Stromal cell of bone marrow (primary cell): ENCODE data around the gene FBXW12.
"Not testable (repeated sequence)": the region's sequence is repeated elsewhere in the genome, so short reads cannot be mapped to it uniquely, and the experiment has no call there.

Experiments used
- DNase-seq: peaks from one replicate; pipeline ENCODE4 v3.0.0-alpha.2; 2012; ENCODE audit warnings: low read depth

Gene FBXW12

GRCh38 chr3:48372862-48373435 lies 930 bp downstream of the FBXW12 start:
- no peak for DNase-seq

- DNase-seq: no peak
These were observed 15.6 kb downstream of the FBXW12 start for GRCh38 chr3:48387634-48388033.

GRCh38 chr3:48388966-48389365 lies 16.9 kb downstream of the FBXW12 start:
- DNase-seq: no peak

- no peak for DNase-seq
These were observed 22.4 kb downstream of the FBXW12 start for GRCh38 chr3:48394391-48394790.

DNA sequence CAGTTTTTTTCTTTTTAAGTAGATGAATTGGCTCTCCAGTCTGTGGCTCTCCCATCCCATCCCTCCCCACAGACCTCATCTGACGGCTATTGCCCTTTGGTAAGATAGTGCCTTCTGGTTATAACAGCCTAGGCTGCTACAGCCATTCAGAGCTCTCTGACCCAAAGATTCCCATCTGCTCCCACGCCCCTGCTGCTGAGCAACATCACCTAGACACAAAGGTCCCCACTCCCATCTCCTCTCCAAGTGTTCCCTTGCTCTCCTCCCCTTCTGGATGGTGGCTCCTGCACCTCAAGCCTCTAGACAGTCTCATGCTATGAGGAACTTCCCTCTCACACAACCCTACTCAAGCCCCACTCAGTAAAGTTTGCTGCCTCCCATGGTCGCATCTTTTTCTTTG lies 23.7 kb downstream of the FBXW12 start:
- DNase-seq: no peak

- DNase-seq: no peak
These were observed 26.0 kb downstream of the FBXW12 start for GRCh38 chr3:48397767-48398681.

- DNase-seq: no peak
These were observed 26.8 kb downstream of the FBXW12 start for GRCh38 chr3:48398701-48399386.

DNA sequence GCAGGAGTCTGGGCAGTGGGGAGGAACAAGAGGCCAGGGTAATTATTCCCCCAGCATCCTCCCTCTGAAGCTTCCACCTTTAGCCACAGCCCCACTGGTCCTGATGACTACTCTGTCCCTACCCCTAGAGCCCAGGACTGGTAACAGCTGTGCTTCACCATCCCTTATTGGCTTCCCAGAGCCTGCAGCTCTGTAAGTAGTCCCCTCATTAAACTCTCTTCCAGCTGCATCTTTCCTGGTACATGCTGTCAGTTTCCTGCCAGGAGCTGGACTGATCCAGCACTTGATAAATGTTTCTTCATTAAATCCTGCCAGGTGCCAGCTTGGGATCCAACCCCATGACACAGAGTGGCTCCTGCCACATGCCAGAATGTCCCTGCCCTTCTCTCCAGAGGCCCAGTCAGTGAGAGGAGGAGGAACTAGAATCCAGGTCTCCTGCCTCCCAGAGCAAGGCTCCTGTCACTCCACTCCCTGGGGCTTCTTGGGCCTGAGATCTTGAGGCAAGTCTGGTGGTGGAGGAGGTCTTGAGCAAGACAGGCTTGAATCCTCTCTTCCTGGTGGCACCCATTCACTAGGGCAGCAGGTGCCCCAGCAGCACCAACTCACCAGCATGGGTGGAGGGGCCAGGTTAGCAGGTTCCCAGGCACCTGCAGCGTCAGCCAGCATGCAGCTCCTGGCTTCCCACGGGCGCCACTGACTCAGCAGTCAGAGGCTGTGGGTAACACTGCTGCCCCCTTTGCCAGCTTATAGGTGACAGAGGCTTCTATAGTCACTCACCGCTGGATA lies 27.6 kb downstream of the FBXW12 start:
- no peak for DNase-seq

DNA sequence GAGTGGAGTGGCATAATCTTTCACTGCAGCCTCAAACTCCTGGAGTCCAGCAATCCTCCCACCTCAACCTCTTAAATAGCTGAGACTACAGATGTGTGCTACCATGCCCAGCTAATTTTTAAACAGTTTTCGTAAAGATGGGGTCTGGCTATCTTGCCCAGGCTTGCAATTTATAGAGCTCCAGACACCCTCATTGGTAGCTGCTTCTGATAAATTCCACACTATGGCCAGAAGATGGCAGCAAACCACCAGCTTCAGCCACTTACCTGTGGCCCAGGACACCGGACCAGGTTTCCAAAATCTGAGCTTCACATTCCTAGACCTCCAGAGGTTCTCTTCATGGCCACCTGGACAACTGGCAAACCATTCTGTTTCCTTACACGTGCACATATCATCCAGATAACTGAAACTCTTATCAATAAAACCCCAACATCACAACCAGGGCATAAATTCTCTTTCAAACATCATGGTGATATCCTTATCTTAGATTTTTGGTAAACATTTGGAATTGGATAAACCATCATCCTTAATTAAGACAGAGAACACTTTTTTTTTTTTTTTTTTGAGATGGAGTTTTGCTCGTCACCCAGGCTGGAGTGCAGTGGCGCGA lies 28.9 kb downstream of the FBXW12 start:
- peak; percentile 43 for DNase-seq

- not testable (repeated sequence) for DNase-seq
These were observed 29.4 kb downstream of the FBXW12 start for GRCh38 chr3:48401434-48401901.

GRCh38 chr3:48402281-48402732 lies 30.3 kb downstream of the FBXW12 start:
- DNase-seq: peak; percentile 93

- no peak for DNase-seq
These were observed 30.9 kb downstream of the FBXW12 start for GRCh38 chr3:48402907-48403306.

DNA sequence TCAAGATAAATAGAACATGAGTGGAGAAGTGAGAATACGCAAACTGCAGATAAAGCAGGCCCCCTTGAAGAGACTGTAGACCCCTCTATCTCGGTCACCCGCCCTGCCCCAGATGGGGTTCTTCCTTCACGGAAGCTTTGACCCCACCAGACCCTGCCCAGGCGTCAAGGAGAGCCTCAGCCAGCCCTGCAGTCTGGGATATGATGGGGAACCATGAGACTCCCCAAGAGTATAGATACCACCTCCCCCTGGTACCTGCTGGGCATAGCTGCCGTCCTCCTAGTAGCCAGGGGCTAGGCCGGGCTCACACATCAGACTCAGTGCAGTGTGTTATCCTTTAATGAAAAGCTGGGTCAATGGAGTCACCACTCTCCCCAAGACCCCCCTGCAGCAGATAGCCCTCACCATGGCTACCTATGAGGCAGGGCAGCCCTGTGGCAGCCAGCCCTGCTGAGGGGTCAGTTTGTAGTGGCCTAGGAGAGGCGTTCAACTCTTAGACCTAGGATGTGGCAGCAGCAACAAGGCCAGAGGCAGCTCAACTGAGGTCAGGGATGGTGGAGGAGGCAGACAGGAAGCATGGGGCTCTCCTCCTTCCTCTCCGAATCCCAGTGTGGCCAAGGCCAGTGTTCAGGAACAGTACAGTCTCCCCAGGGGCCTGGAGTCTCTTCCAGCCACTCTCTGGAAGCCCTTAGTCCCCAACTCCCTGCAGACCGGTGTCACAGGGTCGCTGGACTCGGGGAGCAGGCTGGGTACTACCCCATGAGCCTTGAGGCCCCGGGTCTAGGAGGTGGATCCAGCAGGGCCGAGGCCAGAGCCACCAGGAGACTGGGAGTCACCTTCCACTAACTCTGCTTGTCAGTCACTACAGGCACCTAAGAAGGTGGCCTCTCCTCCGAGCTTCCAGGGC lies 31.8 kb downstream of the FBXW12 start:
- no peak for DNase-seq

GRCh38 chr3:48404440-48405342 lies 32.7 kb downstream of the FBXW12 start:
- DNase-seq: no peak

DNA sequence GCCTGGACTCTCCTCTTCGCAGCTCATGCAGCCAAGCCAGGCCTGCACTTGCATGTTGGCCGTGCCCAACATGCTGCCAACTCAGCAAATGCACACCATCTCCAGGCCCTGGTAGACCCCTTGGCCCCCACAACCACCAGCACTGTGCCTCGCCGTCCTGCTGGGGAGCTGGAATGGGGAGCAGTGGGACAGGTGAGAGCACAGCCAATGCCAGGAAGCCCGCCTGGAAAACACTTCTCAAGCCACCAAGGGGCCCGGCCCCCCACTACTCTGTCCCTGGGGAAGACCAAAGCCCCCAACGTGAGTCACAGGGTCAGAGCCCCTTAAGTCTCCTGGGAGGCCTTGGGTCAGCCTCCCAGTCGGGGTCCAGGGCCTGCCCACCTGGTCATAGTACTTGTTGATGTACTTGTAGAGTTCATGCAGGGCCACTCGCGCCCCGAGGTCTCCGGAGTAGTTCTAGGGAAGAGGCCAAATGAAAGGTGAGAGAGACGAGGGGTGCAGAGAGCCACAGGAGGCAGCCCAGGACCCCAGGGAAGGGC lies 33.4 kb downstream of the FBXW12 start:
- no peak for DNase-seq

DNA sequence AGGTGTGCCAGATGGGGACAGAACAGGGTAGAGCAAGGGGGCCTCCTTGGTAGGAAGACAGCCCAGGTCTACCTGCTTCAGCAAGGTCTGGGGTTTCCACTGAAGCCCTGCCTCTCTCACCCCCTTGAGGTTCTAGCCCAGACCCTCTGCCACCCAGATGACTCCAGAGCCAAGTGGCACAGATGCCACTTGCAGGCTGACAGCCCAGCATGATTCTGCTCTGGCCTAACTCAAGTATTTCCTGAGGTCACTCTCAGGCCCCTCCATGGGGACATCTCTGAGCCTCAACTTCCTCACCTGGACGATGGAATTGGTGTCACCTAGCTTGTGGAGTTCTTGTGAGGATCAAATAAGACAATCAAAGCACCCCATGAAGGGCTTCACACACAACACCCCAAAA lies 34.0 kb downstream of the FBXW12 start:
- no peak for DNase-seq

DNA sequence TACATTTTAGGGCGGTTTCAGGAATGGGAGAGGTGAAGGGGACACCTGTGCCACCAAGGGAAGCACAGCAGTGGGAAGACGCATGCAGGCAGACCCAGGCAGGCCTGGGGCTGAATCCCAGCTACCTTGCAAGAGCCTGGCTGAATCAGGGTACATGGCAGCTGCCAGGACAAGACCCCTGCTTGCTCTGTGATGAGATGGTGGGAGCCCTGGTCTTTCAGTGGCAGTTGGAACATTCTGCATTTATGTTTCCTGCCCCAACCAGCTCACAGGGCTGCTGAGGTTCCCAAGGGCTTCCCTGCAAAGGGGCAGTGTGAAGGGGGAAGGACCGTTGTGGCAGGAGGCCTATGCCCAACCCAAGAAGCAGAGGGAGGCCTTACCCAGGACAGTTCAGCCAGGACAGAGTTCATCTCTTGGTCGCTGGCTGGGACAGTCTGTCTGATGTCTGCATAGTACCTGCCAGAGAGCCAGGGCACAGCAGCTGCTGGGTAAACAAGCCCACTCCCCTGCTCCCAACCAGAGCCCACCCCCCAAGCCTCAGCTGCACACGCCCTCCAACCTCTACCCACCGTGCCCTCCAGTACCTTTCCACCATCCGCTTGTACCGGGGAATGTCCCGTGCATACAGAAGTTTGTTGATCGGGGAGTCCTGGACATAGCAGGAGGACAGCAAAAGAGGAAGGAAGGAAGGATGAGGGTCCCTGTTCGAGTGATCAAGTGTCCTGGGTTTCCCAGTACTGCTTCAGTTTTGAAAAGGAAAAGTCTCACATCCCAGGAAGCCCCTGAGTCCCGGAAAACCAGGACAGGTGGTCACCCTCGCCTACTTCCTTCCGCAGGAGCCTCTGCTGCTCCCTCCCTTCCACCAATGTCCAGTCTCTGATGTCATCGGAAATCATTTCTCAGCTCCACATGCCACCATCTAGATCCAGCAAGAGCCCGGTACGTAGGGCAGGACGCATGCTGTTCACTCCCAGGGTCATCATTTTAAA lies 34.7 kb downstream of the FBXW12 start:
- no peak for DNase-seq
